NB4 (cell line): ENCODE measurements around the gene CCDC15.

Experiments used
- DNase-seq: peaks from one replicate; pipeline ENCODE4 v3.0.0; 2010; ENCODE audit warnings: low read depth
- H3K4me3 ChIP-seq: one replicate; pipeline ENCODE4 v1.5.1; 2011; ENCODE audit warnings: mild to moderate bottlenecking, low read depth, low read length, moderate library complexity
- CTCF ChIP-seq: IDR thresholded peaks from one replicate; pipeline ENCODE4 v1.5.1; 2012; ENCODE audit warnings: low read depth, low read length
- MAX ChIP-seq: IDR thresholded peaks from 2 replicates; pipeline ENCODE4 v1.6.1; 2011; ENCODE audit warnings: low read depth, low read length
- MYC ChIP-seq: IDR thresholded peaks from 2 replicates; pipeline ENCODE4 v1.6.1; 2011; ENCODE audit warnings: low read depth, low read length
- POLR2A ChIP-seq: IDR thresholded peaks from 2 replicates; pipeline ENCODE4 v1.6.1; 2011; ENCODE audit warnings: mild to moderate bottlenecking; ENCODE audit not compliant: insufficient read length; ENCODE audit errors: extremely low read depth

CCDC15 gene

GRCh38 chr11:124928942-124929665, 24.9 kb upstream of the CCDC15 start:
- TF ChIP-seq POLR2A = no peak
- TF ChIP-seq MYC = no peak
- TF ChIP-seq MAX = no peak
- no peak for TF ChIP-seq CTCF
- no peak for DNase-seq

GRCh38 chr11:124930799-124931198, 23.2 kb upstream of the CCDC15 start:
- no peak overlapping the region for H3K4me3 ChIP-seq
- no peak for DNase-seq
- no peak for TF ChIP-seq MYC
- TF ChIP-seq MAX = no peak
- TF ChIP-seq POLR2A = no peak
- TF ChIP-seq CTCF = no peak

More at GRCh38 chr11:124928942-124929665, 24.9 kb upstream of the CCDC15 start:
- no peak overlapping the region for H3K4me3 ChIP-seq

GRCh38 chr11:124934862-124935547, 19.0 kb upstream of the CCDC15 start:
- no peak overlapping the region for H3K4me3 ChIP-seq
- no peak for DNase-seq
- TF ChIP-seq MAX (no peak), POLR2A (no peak), CTCF (no peak), MYC (no peak)

- H3K4me3 ChIP-seq = no peak within 1 kb of the TSS
- no peak for TF ChIP-seq MYC
- DNase-seq = no peak
Measured at GRCh38 chr11:124935548-124936514, 18.2 kb upstream of the CCDC15 start, which contains the start of gene HEPACAM. Gene HEPACAM (minus strand): TSS chr11:124936047. CDS start chr11:124936006, 41 bp downstream.

GRCh38 chr11:124937336-124937935, 16.6 kb upstream of the CCDC15 start:
- TF ChIP-seq CTCF = no peak
- no peak for TF ChIP-seq MYC
- no peak for TF ChIP-seq POLR2A
- no peak for TF ChIP-seq MAX
- no peak overlapping the region for H3K4me3 ChIP-seq
- DNase-seq = no peak
